SH-SY5Y (cell line): ENCODE data around the gene CDK14.

Source experiments
- GATA2 ChIP-seq: IDR thresholded peaks from 2 replicates; pipeline ENCODE4 v1.6.1; 2011; ENCODE audit warnings: mild to moderate bottlenecking, low read depth, low read length
- GATA3 ChIP-seq: IDR thresholded peaks from 2 replicates; pipeline ENCODE4 v1.6.1; 2011; ENCODE audit warnings: low read depth, mild to moderate bottlenecking, low read length, moderate library complexity

- TF ChIP-seq GATA2 (no peak), GATA3 (no peak)
Measured at GRCh38 chr7:91228327-91228726, 632.2 kb downstream of the CDK14 start.
